Naive B cell (primary cell): ENCODE measurements around the gene ZFR. TPM values are rescaled to one million over a fixed set of nuclear protein-coding genes. Genes with fewer than 3 reads are reported as not detected.
"Not testable (repeated sequence)": the region's sequence is repeated elsewhere in the genome, so short reads cannot be mapped to it uniquely, and the experiment has no call there.

Source experiments
- ATAC-seq, 2 donors: fragments of 150-1000 bp; cut with Tn5 transposase; 2 replicates each; pipeline ENCODE4 v1.10.0; 2021; ENCODE audit warnings: low read depth in 2 of 2, mild to moderate bottlenecking in 2 of 2, moderate library complexity in 2 of 2
- DNase-seq: peaks from one replicate; pipeline ENCODE4 v3.0.0; 2022
- H3K27ac Mint-ChIP-seq, 6 donors: one replicate each; pipeline ENCODE4 v1.8.0; 2020 to 2022; ENCODE audit warnings: mild to moderate bottlenecking in 6 of 6, mixed read lengths in 6 of 6, moderate library complexity in 5 of 6, inconsistent platforms in 2 of 6
- H3K27me3 Mint-ChIP-seq, 3 donors: one replicate each; pipeline ENCODE4 v1.8.0; 2021 to 2022; ENCODE audit warnings: mixed read lengths in 3 of 3, mild to moderate bottlenecking in 1 of 3
- H3K36me3 Mint-ChIP-seq, 2 donors: one replicate each; pipeline ENCODE4 v1.8.0; 2020 to 2022; ENCODE audit warnings: mixed read lengths in 2 of 2, inconsistent platforms in 1 of 2, mild to moderate bottlenecking in 1 of 2
- H3K4me1 Mint-ChIP-seq, 3 donors: one replicate each; pipeline ENCODE4 v1.8.0; 2020 to 2022; ENCODE audit warnings: mixed read lengths in 3 of 3, inconsistent platforms in 1 of 3, mild to moderate bottlenecking in 1 of 3, moderate library complexity in 1 of 3
- H3K4me3 Mint-ChIP-seq, 8 donors: one replicate each; pipeline ENCODE4 v1.8.0; 2020 to 2022; ENCODE audit warnings: mild to moderate bottlenecking in 8 of 8, mixed read lengths in 8 of 8, moderate library complexity in 8 of 8, inconsistent platforms in 2 of 8
- H3K9me3 Mint-ChIP-seq, 7 donors: one replicate each; pipeline ENCODE4 v1.8.0; 2020 to 2022; ENCODE audit warnings: mixed read lengths in 7 of 7, mild to moderate bottlenecking in 5 of 7, inconsistent platforms in 2 of 7, moderate library complexity in 1 of 7
- polyA plus RNA-seq, 6 donors: library from polyadenylated mRNA; unstranded; fragments of 300-500 nt; fragmentation: Illumina TruSeq; gene quantifications; one replicate each; pipeline ENCODE4 v1.2.3, GENCODE V29; 2021; ENCODE audit warnings: low read depth in 6 of 6

Gene ZFR
- polyA plus RNA-seq, 6 donors from 2014 or later, result 95.4 to 125 (median 107) TPM

- ATAC-seq (no peak), DNase-seq (no peak)
- Mint-ChIP-seq H3K36me3 (no peaks in the 10 kb centered on the region), H3K27me3 (peaks cover 0 to 2% (median 0%) of the 10 kb centered on the region in 3 donors), H3K9me3 (peaks cover 0 to 4% (median 0%) of the 10 kb centered on the region in 7 donors), H3K4me3 (peak overlapping the region; percentile 86 to 96 (median 90)), H3K4me1 (peaks cover 39 to 58% (median 52%) of the 10 kb centered on the region in 3 donors), H3K27ac (peak overlapping the region; percentile 91 to 96 (median 93))
Measured at GRCh38 chr5:32445287-32445758, 783 bp upstream of the ZFR start.

GRCh38 chr5:32443541-32444430, 754 bp downstream of the ZFR start:
- Mint-ChIP-seq H3K36me3 (no peaks in the 10 kb centered on the region), H3K4me1 (peaks cover 39 to 68% (median 49%) of the 10 kb centered on the region in 3 donors), H3K27ac (peak overlapping the region; percentile 88 to 96 (median 94)), H3K9me3 (peaks cover 0 to 4% (median 0%) of the 10 kb centered on the region in 7 donors), H3K27me3 (no peaks in the 10 kb centered on the region), H3K4me3 (peak overlapping the region; percentile 86 to 96 (median 93))
- ATAC-seq (peak; percentile 24 to 26), DNase-seq (peak; percentile 37)

GRCh38 chr5:32443145-32443540, 1.4 kb downstream of the ZFR start:
- H3K27ac Mint-ChIP-seq, result peak overlapping the region; percentile 88 to 95 (median 93)
- peak overlapping the region; percentile 86 to 96 (median 93) for H3K4me3 Mint-ChIP-seq
- peaks cover 35 to 71% (median 48%) of the 10 kb centered on the region in 3 donors for H3K4me1 Mint-ChIP-seq
- DNase-seq, result no peak
- H3K9me3 Mint-ChIP-seq, result peaks cover 0 to 2% (median 0%) of the 10 kb centered on the region in 7 donors
- ATAC-seq, result no peak
- H3K36me3 Mint-ChIP-seq, result no peaks in the 10 kb centered on the region
- no peaks in the 10 kb centered on the region for H3K27me3 Mint-ChIP-seq

- ATAC-seq, result no peak
- Mint-ChIP-seq H3K4me1 (peaks cover 14 to 63% (median 30%) of the 10 kb centered on the region in 3 donors), H3K27ac (no peak overlapping the region), H3K4me3 (peak overlapping the region in 1 of 8 donors; percentile 15), H3K36me3 (no peaks in the 10 kb centered on the region), H3K9me3 (no peaks in the 10 kb centered on the region), H3K27me3 (no peaks in the 10 kb centered on the region)
- no peak for DNase-seq
Measured at GRCh38 chr5:32439086-32439642, 5.4 kb downstream of the ZFR start.

DNA sequence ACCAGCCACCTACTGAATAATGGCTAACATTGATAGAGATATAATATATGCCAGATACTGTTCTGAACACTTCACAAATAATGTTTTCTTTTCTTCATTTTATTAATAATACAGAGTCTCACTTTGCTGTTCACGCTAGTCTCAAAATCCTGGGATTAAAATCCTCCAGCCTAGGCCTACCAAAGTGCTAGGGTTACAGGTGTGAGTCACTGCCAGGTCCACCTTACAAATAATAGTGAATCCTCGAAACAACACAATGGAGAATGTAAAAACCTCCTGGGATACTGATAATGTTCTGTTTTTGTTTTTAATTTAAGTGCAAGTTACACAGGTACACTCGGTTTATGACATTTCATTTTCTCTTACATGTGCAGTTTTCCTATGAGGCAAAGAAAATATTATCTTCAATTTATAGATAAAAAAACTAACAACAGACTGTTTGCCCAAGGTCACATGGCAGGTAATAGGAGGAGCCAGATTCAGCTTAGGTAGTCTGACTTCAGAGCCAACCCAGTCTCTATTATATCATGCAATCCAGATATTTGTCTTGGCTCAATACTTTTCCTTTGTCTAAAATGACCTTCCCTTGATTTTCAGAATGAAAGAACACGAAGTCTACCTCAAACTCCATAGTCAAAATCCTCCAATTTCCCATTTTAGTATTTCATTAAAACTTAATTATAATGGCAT, 7.8 kb downstream of the ZFR start:
- no peak overlapping the region for H3K27ac Mint-ChIP-seq

GRCh38 chr5:32435383-32435782, 9.2 kb downstream of the ZFR start:
- no peak overlapping the region for H3K4me3 Mint-ChIP-seq
- no peaks in the 10 kb centered on the region for H3K27me3 Mint-ChIP-seq
- H3K27ac Mint-ChIP-seq, result no peak overlapping the region
- ATAC-seq (no peak), DNase-seq (no peak)
- H3K9me3 Mint-ChIP-seq, result no peaks in the 10 kb centered on the region
- peaks cover 25 to 74% (median 36%) of the 10 kb centered on the region in 3 donors for H3K4me1 Mint-ChIP-seq
- no peaks in the 10 kb centered on the region for H3K36me3 Mint-ChIP-seq

More for the DNA sequence above, 7.8 kb downstream of the ZFR start:
- DNase-seq (no peak), ATAC-seq (no peak)
- no peaks in the 10 kb centered on the region for H3K27me3 Mint-ChIP-seq
- no peaks in the 10 kb centered on the region for H3K9me3 Mint-ChIP-seq
- H3K36me3 Mint-ChIP-seq, result no peaks in the 10 kb centered on the region
- H3K4me1 Mint-ChIP-seq, result peaks cover 22 to 69% (median 32%) of the 10 kb centered on the region in 3 donors
- no peak overlapping the region for H3K4me3 Mint-ChIP-seq

DNA sequence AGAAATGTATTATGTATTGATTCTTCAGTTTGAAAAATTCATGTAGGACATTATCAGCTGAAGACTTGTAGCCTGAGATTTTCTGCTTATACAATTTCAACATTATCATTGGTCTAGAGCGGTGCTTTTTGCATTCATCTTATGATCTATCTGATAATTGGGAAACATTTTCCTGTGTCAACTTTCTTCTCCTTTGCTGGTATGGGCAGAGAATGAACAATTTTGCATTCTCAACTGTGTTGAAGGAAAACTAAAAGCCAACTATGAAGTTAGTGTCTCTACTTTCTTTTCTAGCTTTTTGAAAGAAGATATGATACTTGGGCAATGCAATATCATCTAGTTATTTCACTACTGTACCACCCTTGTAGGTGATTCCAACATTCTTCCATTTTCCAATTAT, 10.3 kb downstream of the ZFR start:
- H3K4me1 Mint-ChIP-seq, result peaks cover 29 to 69% (median 45%) of the 10 kb centered on the region in 3 donors
- H3K9me3 Mint-ChIP-seq, result no peaks in the 10 kb centered on the region
- DNase-seq, result no peak
- H3K4me3 Mint-ChIP-seq, result no peak overlapping the region
- peak overlapping the region in 1 of 6 donors; percentile 64 for H3K27ac Mint-ChIP-seq
- H3K27me3 Mint-ChIP-seq, result no peaks in the 10 kb centered on the region
- no peaks in the 10 kb centered on the region for H3K36me3 Mint-ChIP-seq
- no peak for ATAC-seq

GRCh38 chr5:32432633-32433032, 11.9 kb downstream of the ZFR start:
- H3K27ac Mint-ChIP-seq, result peak overlapping the region in 3 of 6 donors; percentile 29 to 82 (median 54)
- no peak overlapping the region for H3K4me3 Mint-ChIP-seq
- H3K9me3 Mint-ChIP-seq, result no peaks in the 10 kb centered on the region
- no peaks in the 10 kb centered on the region for H3K27me3 Mint-ChIP-seq
- ATAC-seq (peak; percentile 76), DNase-seq (no peak)
- peaks cover 0 to 9% of the 10 kb centered on the region in 2 donors for H3K36me3 Mint-ChIP-seq
- peaks cover 33 to 71% (median 55%) of the 10 kb centered on the region in 3 donors for H3K4me1 Mint-ChIP-seq

GRCh38 chr5:32430825-32431224, 13.7 kb downstream of the ZFR start:
- Mint-ChIP-seq H3K27ac (peak overlapping the region in 4 of 6 donors; percentile 64 to 83 (median 70)), H3K36me3 (peaks cover 0 to 19% of the 10 kb centered on the region in 2 donors), H3K4me1 (peaks cover 33 to 65% (median 56%) of the 10 kb centered on the region in 3 donors)
- ATAC-seq, H3K9me3 Mint-ChIP-seq, DNase-seq, H3K4me3 Mint-ChIP-seq, H3K27me3 Mint-ChIP-seq: not testable (repeated sequence)

DNA sequence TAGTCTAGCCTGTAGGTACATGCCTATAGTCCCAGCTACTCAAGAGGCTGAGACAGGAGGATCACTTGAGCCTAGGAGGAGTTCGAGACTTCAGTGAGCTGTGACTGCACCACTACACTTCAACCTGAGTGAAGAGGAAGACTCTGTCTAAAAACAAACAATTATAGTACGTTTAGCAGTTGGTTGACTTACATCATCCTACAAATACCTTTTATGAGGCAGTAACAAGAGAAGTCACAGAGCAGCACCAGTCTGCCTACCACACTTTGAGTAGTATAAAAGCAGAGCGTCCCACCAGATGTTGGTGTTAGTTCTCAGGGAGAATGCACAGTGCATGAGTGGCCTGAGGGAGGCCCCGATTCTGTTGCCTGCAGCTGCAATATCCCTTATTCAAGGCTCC, 16.1 kb downstream of the ZFR start:
- peak overlapping the region in 3 of 6 donors; percentile 24 to 78 (median 28) for H3K27ac Mint-ChIP-seq
- no peak overlapping the region for H3K4me3 Mint-ChIP-seq
- peaks cover 37 to 66% (median 58%) of the 10 kb centered on the region in 3 donors for H3K4me1 Mint-ChIP-seq
- peaks cover 0 to 26% of the 10 kb centered on the region in 2 donors for H3K36me3 Mint-ChIP-seq
- no peak for DNase-seq
- peaks cover 0 to 7% (median 0%) of the 10 kb centered on the region in 7 donors for H3K9me3 Mint-ChIP-seq
- H3K27me3 Mint-ChIP-seq, result no peaks in the 10 kb centered on the region
- ATAC-seq, result no peak

- H3K36me3 Mint-ChIP-seq, result peaks cover 0 to 27% of the 10 kb centered on the region in 2 donors
- H3K9me3 Mint-ChIP-seq, result peaks cover 0 to 7% (median 0%) of the 10 kb centered on the region in 7 donors
Measured at GRCh38 chr5:32426440-32427151, 17.9 kb downstream of the ZFR start.

GRCh38 chr5:32422697-32423096, 21.8 kb downstream of the ZFR start:
- Mint-ChIP-seq H3K27ac (peak overlapping the region in 3 of 6 donors; percentile 69 to 78 (median 72)), H3K4me1 (peaks cover 21 to 41% (median 30%) of the 10 kb centered on the region in 3 donors), H3K36me3 (peaks cover 0 to 20% of the 10 kb centered on the region in 2 donors), H3K4me3 (no peak overlapping the region), H3K9me3 (peaks cover 0 to 7% (median 0%) of the 10 kb centered on the region in 7 donors), H3K27me3 (no peaks in the 10 kb centered on the region)
- no peak for DNase-seq
- no peak for ATAC-seq

More at GRCh38 chr5:32426440-32427151, 17.9 kb downstream of the ZFR start:
- peak overlapping the region in 2 of 6 donors; percentile 22 to 67 for H3K27ac Mint-ChIP-seq
- H3K4me1 Mint-ChIP-seq, result peaks cover 28 to 59% (median 56%) of the 10 kb centered on the region in 3 donors
- no peak overlapping the region for H3K4me3 Mint-ChIP-seq
- no peak for ATAC-seq
- no peaks in the 10 kb centered on the region for H3K27me3 Mint-ChIP-seq
- DNase-seq, result no peak
